ENCODE measurements around the gene TRPC4AP. TPM values are rescaled to one million over a fixed set of nuclear protein-coding genes. Genes with fewer than 3 reads are reported as not detected.
"Not testable (repeated sequence)": the region's sequence is repeated elsewhere in the genome, so short reads cannot be mapped to it uniquely, and the experiment has no call there.

Gene TRPC4AP
- total RNA-seq, 1 donor from 2014 or later, result 61.9 TPM

DNA sequence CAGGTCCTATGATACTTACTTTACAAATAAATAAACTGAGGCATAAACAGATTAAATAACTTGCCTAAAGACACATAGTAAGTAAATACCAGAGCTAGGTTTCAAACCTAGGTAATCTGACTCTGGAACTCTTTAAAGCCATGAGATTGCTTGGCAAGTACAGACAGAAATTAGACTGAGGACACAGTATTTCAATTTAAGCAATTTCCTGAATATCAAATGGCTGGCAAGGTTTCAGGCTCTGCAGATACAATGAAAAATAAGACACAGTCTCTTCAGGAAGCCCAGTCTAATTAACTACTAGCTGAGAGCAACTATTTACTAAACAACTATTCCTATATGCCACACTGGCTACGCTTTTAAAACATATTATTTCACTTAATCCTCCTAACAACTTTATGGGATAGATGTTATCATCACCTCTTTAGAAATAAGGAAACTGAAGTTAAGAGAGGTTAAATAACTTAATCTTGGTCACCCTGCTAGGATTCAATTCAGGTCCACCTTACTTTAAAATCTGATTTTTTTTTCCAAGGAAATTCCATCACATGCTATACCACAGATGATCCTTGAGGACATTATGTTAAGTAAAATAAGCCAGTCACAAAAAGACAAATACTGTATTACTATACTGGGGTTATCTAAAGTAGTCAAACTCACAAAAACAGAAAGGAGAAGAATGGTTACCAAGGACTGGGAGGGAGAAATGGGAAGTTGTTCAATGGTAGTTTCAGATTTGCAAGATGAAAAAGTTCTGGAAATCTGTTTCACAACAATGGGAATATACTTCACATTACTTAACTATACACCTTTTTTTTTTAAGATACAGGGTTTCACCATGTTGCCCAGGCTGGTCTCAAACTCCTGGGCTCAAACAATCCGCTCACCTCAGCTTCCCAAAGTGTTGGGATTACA lies 4.1 kb downstream of the TRPC4AP start:
- intact Hi-C loops (cut with DNase I), result loop anchor here (1.0 kb wide), 1 partner anchor 21 kb away; no protein-coding TSS in a partner anchor
- H3K27ac ChIP-seq, result peak overlapping the region; percentile 24
- no peak overlapping the region for H3K4me3 ChIP-seq

DNA sequence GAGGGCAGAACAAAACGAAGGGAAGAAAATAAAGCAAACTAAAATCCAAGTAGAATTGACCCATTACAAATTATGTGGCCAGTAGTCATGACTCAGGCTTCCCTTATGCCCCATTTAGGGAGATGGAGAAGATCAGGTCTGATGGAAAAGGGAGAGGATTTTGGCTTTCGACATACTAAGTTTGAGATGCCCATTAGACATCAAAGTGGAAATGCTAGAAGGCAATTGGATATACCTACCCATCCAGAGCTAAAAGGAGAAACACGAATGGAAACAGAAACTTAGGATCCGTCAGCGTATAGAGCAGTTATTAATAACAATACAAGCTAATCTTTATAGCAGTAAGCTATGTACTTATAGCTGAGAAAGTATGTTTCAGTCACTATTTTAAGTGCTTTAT lies 4.8 kb downstream of the TRPC4AP start:
- H3K9me3 ChIP-seq, result no peaks in the 10 kb centered on the region
- no peak for DNase-seq (ENCODE audit: extremely low spot score in 2 of 2)
- no peaks in the 10 kb centered on the region for H3K27me3 ChIP-seq
- H3K4me1 ChIP-seq, result peaks cover 53% of the 10 kb centered on the region
- no peaks in the 10 kb centered on the region for H3K36me3 ChIP-seq
- H3K27ac ChIP-seq, result peak overlapping the region; percentile 24
- H3K4me3 ChIP-seq, result no peak overlapping the region
- intact Hi-C loops (cut with DNase I), result loop anchor here (1.0 kb wide), 1 partner anchor 20 kb away; no protein-coding TSS in a partner anchor
- TF ChIP-seq, protein P1, sequence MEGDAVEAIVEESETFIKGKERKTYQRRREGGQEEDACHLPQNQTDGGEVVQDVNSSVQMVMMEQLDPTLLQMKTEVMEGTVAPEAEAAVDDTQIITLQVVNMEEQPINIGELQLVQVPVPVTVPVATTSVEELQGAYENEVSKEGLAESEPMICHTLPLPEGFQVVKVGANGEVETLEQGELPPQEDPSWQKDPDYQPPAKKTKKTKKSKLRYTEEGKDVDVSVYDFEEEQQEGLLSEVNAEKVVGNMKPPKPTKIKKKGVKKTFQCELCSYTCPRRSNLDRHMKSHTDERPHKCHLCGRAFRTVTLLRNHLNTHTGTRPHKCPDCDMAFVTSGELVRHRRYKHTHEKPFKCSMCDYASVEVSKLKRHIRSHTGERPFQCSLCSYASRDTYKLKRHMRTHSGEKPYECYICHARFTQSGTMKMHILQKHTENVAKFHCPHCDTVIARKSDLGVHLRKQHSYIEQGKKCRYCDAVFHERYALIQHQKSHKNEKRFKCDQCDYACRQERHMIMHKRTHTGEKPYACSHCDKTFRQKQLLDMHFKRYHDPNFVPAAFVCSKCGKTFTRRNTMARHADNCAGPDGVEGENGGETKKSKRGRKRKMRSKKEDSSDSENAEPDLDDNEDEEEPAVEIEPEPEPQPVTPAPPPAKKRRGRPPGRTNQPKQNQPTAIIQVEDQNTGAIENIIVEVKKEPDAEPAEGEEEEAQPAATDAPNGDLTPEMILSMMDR (IDR thresholded peaks at IDR 0.05), result no peak
- TF ChIP-seq POLR2A (IDR thresholded peaks at IDR 0.05), result no peak
- TF ChIP-seq POLR2AphosphoS5 (IDR thresholded peaks at IDR 0.05; ENCODE audit: insufficient read depth in 1 of 2, low read depth in 1 of 2), result no peak

More for the DNA sequence above, 4.1 kb downstream of the TRPC4AP start:
- Histone ChIP-seq H3K9me3 (no peaks in the 10 kb centered on the region), H3K36me3 (no peaks in the 10 kb centered on the region), H3K27me3 (no peaks in the 10 kb centered on the region), H3K4me1 (peaks cover 53% of the 10 kb centered on the region)
- DNase-seq (ENCODE audit: extremely low spot score in 2 of 2), result no peak
- TF ChIP-seq POLR2AphosphoS5 (IDR thresholded peaks at IDR 0.05; ENCODE audit: insufficient read depth in 1 of 2, low read depth in 1 of 2), result peak in 1 of 2 donors; percentile 7
- no peak for TF ChIP-seq POLR2A (IDR thresholded peaks at IDR 0.05)
- TF ChIP-seq, protein P1 (IDR thresholded peaks at IDR 0.05), result no peak

DNA sequence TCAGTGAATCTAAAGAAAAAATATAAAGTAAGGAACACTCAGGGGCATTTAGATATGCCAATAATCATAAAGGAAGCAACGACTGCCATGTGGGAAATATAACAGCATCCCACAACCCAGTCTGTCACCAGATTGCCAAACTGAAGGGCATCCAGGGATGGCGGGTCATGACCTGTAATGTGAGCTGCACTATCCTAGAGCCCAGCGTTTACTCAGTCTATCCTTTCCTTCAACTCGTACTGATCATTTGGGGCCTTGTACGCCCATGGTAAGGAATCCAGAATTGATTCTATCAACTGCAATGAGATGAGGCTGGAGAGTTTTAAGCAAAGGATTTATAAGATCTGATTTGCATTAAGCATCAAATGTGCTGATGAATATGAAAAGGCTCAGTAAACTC lies 5.3 kb downstream of the TRPC4AP start:
- Histone ChIP-seq H3K4me1 (peaks cover 57% of the 10 kb centered on the region), H3K27me3 (no peaks in the 10 kb centered on the region), H3K4me3 (no peak overlapping the region), H3K27ac (no peak overlapping the region), H3K36me3 (no peaks in the 10 kb centered on the region), H3K9me3 (no peaks in the 10 kb centered on the region)
- intact Hi-C loops (cut with DNase I), result no loop called here
- TF ChIP-seq POLR2AphosphoS5 (IDR thresholded peaks at IDR 0.05; ENCODE audit: insufficient read depth in 1 of 2, low read depth in 1 of 2) (no peak), POLR2A (IDR thresholded peaks at IDR 0.05) (no peak)
- TF ChIP-seq, protein P1 (IDR thresholded peaks at IDR 0.05), result no peak
- DNase-seq (ENCODE audit: extremely low spot score in 2 of 2), result no peak

DNA sequence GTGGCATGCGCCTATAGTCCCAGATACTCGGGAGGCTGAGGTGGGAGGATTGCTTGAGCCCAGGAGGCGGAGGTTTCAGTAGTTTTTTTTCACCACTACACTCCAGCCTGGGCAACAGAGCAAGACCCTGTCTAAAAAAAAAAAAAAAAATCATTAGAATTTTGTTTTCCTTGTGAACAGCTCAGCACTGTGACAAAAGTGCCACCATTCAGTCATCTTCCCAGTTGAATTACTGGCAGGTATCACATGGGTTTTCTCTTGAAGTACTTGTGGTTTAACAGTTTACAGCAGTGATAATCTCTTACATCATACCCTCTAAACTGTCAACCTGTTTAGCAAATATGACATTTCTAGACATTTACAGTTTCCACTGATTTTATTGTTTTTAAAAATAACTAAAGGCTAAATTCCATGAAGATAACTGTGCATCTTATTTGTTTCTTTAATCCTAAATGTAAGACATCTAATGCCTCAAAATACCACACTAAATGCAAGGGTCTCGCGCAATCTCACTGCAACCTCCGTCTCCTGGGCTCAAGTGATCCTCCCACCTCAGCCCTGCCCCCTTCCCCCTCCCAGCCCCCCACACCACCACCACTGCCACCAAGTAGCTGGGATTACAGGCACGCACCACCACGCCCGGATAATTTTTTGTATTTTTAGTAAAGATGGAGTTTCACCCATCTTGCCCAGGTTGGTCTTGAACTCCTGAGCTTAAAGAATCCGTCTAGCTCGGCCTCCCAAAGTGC lies 7.0 kb downstream of the TRPC4AP start:
- H3K4me3 ChIP-seq, result no peak overlapping the region
- no peak for DNase-seq (ENCODE audit: extremely low spot score in 2 of 2)
- intact Hi-C loops (cut with DNase I), result no loop called here
- no peaks in the 10 kb centered on the region for H3K36me3 ChIP-seq
- H3K27me3 ChIP-seq, result no peaks in the 10 kb centered on the region
- TF ChIP-seq POLR2AphosphoS5 (IDR thresholded peaks at IDR 0.05; ENCODE audit: insufficient read depth in 1 of 2, low read depth in 1 of 2) (no peak), POLR2A (IDR thresholded peaks at IDR 0.05) (no peak)
- peaks cover 61% of the 10 kb centered on the region for H3K4me1 ChIP-seq
- H3K27ac ChIP-seq, result no peak overlapping the region
- no peaks in the 10 kb centered on the region for H3K9me3 ChIP-seq

DNA sequence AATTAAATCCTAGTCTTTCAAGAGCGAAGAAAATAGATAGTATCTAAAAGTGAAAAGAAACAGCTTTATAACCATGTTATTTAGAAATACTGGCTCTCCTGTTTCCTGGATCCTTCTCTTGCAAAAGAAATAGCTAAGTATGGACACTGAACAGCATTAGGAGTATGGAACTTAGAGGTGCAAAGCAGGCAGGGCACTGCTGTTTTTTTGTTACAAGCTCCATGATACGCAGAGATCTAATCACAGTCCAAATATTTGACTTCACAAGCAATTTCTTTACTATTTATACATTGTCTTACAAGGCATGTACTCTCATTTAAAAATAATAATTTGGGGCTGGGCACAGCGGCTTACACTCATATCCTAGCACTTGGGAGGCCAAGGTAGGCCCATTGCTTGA lies 7.6 kb downstream of the TRPC4AP start:
- Histone ChIP-seq H3K36me3 (no peaks in the 10 kb centered on the region), H3K27me3 (no peaks in the 10 kb centered on the region), H3K4me1 (peaks cover 62% of the 10 kb centered on the region), H3K9me3 (no peaks in the 10 kb centered on the region), H3K27ac (no peak overlapping the region), H3K4me3 (no peak overlapping the region)
- intact Hi-C loops (cut with DNase I), result no loop called here
- TF ChIP-seq POLR2AphosphoS5 (IDR thresholded peaks at IDR 0.05; ENCODE audit: insufficient read depth in 1 of 2, low read depth in 1 of 2) (no peak), POLR2A (IDR thresholded peaks at IDR 0.05) (no peak)
- TF ChIP-seq, protein P1 (IDR thresholded peaks at IDR 0.05), result no peak
- DNase-seq (ENCODE audit: extremely low spot score in 2 of 2), result no peak

DNA sequence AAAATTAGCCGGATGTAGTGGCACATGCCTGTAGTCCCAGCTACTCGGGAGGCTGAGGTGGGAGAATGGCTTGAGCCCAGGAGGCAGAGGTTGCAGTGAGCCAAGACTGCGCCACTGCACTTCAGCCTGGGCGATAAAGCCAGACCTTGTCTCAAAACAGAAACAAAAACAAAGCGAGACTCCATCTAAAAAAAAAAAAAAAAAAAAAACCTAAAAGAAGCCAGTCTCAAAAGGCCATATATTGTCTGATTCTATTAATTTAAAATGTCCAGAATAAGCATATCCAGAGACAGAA lies 12.3 kb downstream of the TRPC4AP start:
- H3K27ac ChIP-seq; intact Hi-C loops (cut with DNase I): not testable (repeated sequence)
- H3K4me1 ChIP-seq, result peaks cover 52% of the 10 kb centered on the region

More for the DNA sequence above, 12.3 kb downstream of the TRPC4AP start:
- not testable (repeated sequence) for H3K9me3 ChIP-seq; H3K4me3 ChIP-seq; DNase-seq (ENCODE audit: extremely low spot score in 2 of 2); H3K27me3 ChIP-seq
- H3K36me3 ChIP-seq, result peaks cover 0 to 18% of the 10 kb centered on the region in 2 donors
